Heart left ventricle (tissue), 13 donors: ENCODE data around the gene ABHD17B.

Source experiments
- POLR2A ChIP-seq, 2 donors: fragments of 450-650 bp; IDR thresholded peaks; one replicate each; pipeline ENCODE4 v1.6.1; 2017; ENCODE audit warnings: antibody characterized with exemption in 2 of 2, mild to moderate bottlenecking in 2 of 2, moderate library complexity in 2 of 2
- TF ChIP-seq, protein P1 (sequence below), 12 donors: fragments of 200-600 bp; sonication (generic) in 4 of 12; IDR thresholded peaks; one replicate each; pipeline versions ENCODE4 v1.5.0 to v1.8.0; 2018 to 2022; ENCODE audit warnings: antibody characterized with exemption in 12 of 12, mild to moderate bottlenecking in 5 of 12
- donor health status: ischemic (EF 13 %, LVEDD 7.1; RV severe dilation, severe dysfunction).
- donor health status: DM: no; HTN: yes; CAD: no.
- donor health status: DM: no; HTN: no; CAD: no.
- donor health status: ischemic (EF 25% LVEDD 6.9; RV normal size, moderate dysfunction).
- donor health status: ischemic (EF 25% LVEDD 5.7; RV mildly dilated, moderate dysfunction).
- donor health status: ischemic (EF 35%, LVEDD 5.7; RV mildly dilated, moderate dysfunction).
- donor health status: nonischemic (EF 11% LVEDD 7.7; RV severe dilation, severe dysfunction).
- donor health status: DM: yes; HTN: yes; CAD: no.
- donor health status: PGD.
- donor health status: ischemic (EF 29% LVEDD 5.4; RV normal size, mild dysfunction).
- donor health status: nonischemic (EF 23%, LVEDD 6.1; RV moderate dilation, normal function).

DNA sequence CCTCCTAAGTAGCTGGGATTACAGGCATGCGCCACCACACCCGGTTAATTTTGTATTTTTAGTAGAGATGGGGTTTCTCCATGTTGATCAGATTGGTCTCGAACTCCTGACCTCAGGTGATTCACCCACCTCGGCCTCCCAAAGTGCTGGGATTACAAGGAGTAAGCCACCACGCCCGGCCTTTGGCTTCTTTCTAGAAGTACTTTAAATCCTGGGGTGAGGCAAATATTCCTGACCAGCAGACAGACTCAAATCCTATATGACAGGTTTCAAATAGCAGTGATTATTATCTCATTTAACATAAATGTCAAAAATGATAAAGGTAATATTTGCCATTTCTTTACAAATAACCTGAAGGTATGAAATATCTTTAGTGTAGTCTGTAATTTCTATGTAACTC, 35.6 kb downstream of the ABHD17B start:
- TF ChIP-seq, protein P1, sequence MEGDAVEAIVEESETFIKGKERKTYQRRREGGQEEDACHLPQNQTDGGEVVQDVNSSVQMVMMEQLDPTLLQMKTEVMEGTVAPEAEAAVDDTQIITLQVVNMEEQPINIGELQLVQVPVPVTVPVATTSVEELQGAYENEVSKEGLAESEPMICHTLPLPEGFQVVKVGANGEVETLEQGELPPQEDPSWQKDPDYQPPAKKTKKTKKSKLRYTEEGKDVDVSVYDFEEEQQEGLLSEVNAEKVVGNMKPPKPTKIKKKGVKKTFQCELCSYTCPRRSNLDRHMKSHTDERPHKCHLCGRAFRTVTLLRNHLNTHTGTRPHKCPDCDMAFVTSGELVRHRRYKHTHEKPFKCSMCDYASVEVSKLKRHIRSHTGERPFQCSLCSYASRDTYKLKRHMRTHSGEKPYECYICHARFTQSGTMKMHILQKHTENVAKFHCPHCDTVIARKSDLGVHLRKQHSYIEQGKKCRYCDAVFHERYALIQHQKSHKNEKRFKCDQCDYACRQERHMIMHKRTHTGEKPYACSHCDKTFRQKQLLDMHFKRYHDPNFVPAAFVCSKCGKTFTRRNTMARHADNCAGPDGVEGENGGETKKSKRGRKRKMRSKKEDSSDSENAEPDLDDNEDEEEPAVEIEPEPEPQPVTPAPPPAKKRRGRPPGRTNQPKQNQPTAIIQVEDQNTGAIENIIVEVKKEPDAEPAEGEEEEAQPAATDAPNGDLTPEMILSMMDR (IDR thresholded peaks at IDR 0.05): no peak
- no peak for TF ChIP-seq POLR2A (IDR thresholded peaks at IDR 0.05)
